ENCODE measurements around the gene DPP9. TPM values are rescaled to one million over a fixed set of nuclear protein-coding genes. Genes with fewer than 3 reads are reported as not detected.

The DPP9 gene
- total RNA-seq, 1 experiment from 2014 or later, result 46.4 TPM

- TF ChIP-seq CTCF (conservative IDR thresholded peaks at IDR 0.05), result peak; percentile 48
- Histone ChIP-seq H2AK5ac (ENCODE audit: insufficient read length, low read length) (no peak overlapping the region), H4K91ac (ENCODE audit: insufficient read length, low read depth, low read length) (no peak overlapping the region), H2BK15ac (ENCODE audit: low read depth, low read length) (no peak overlapping the region), H3K79me2 (ENCODE audit: insufficient read depth, low read length) (no peaks in the 10 kb centered on the region), H2BK5ac (ENCODE audit: insufficient read length, low read length) (no peak overlapping the region), H2BK20ac (ENCODE audit: low read depth, low read length, poor library complexity, severe bottlenecking) (no peak overlapping the region), H3K4me2 (ENCODE audit: insufficient read depth, insufficient read length, low read length) (no peak overlapping the region), H3K9me3 (ENCODE audit: control insufficient read depth, low read depth, low read length) (no peaks in the 10 kb centered on the region), H3K14ac (ENCODE audit: insufficient read depth, low read length) (no peak overlapping the region; the same call in 1 of the 2 replicates), H4K20me1 (ENCODE audit: control insufficient read depth, insufficient read depth, insufficient read length) (no peaks in the 10 kb centered on the region), H3K4ac (ENCODE audit: low read depth, low read length) (no peak overlapping the region), H2BK12ac (ENCODE audit: insufficient read length, low read depth, low read length) (no peak overlapping the region), H3T11ph (ENCODE audit: low read length) (no peak overlapping the region), H3K56ac (ENCODE audit: insufficient read length, low read depth, low read length) (no peak overlapping the region), H3K4me1 (ENCODE audit: insufficient read depth, low read length) (no peaks in the 10 kb centered on the region), H3K27ac (ENCODE audit: insufficient read length, low read depth, low read length) (no peak overlapping the region), H3K23me2 (ENCODE audit: insufficient read length, low read depth, low read length, poor library complexity, severe bottlenecking) (no peaks in the 10 kb centered on the region), H3K18ac (ENCODE audit: insufficient read length, low read depth, low read length) (no peak overlapping the region), H3K9ac (ENCODE audit: extremely low read depth, insufficient read length, low read length) (no peak overlapping the region), H2AFZ (ENCODE audit: low read length) (no peak overlapping the region), H4K8ac (replicated peaks; ENCODE audit: insufficient read length, low read depth, low read length) (no peak overlapping the region), H2BK120ac (ENCODE audit: low read depth, low read length, poor library complexity, severe bottlenecking) (no peak overlapping the region), H4K5ac (ENCODE audit: insufficient read length, low read depth, low read length) (no peak overlapping the region), H3K23ac (ENCODE audit: insufficient read length, low read depth, low read length) (no peak overlapping the region), H3K79me1 (ENCODE audit: insufficient read depth, low read depth, low read length, poor library complexity, severe bottlenecking) (no peaks in the 10 kb centered on the region), H3K27me3 (ENCODE audit: insufficient read depth, low read length) (no peaks in the 10 kb centered on the region)
- peak overlapping the region in 2 of 3 experiments; percentile 36 to 55; a peak in 1 of 7 replicates for H3K27ac Mint-ChIP-seq
- peaks cover 0 to 6% (median 3%) of the 10 kb centered on the region in 3 experiments; a peak in 4 of 7 replicates for H3K36me3 Mint-ChIP-seq (ENCODE audit: insufficient read depth in 1 of 3, low read depth in 3 of 3)
- no peak overlapping the region for H3K4me3 Mint-ChIP-seq
- whole genome bisulfite sequencing (ENCODE audit: extremely low coverage, insufficient read length, low lambda C conversion rate), result no CpG with 5 or more reads among the region's 20 CpGs
- peaks cover 0 to 15% of the 10 kb centered on the region in 2 experiments; a peak in 2 of 4 replicates for H3K4me1 Mint-ChIP-seq
- H3K27me3 Mint-ChIP-seq (ENCODE audit: low read depth), result no peaks in the 10 kb centered on the region
- DNase-seq, result peak; percentile 74
- H3K9me3 Mint-ChIP-seq, result no peaks in the 10 kb centered on the region
Measured at GRCh38 chr19:4647676-4648644, 75.7 kb downstream of the DPP9 start.
